Right lobe of liver (tissue), 6 donors: Measurements from ENCODE around the gene GREM2. TPM values are rescaled to one million over a fixed set of nuclear protein-coding genes. Genes with fewer than 3 reads are reported as not detected.

Source experiments
- ATAC-seq, 4 donors: fragments of 200-7000 bp; cut with Tn5 transposase; one replicate each; pipeline ENCODE4 v1.9.1; 2020; ENCODE audit warnings: mild to moderate bottlenecking in 4 of 4, moderate library complexity in 4 of 4
- DNase-seq, 3 donors: peaks; one replicate each; pipeline ENCODE4 v3.0.0-alpha.2; 2020
- H3K27ac ChIP-seq, 3 donors: fragments of 200-600 bp; one replicate each; pipeline ENCODE4 v1.8.0; 2022
- H3K27me3 ChIP-seq, 2 donors: fragments of 200-600 bp; one replicate each; pipeline ENCODE4 v1.8.0; 2022
- H3K36me3 ChIP-seq, 4 donors: fragments of 200-600 bp; sonication (generic) in 1 of 4; one replicate each; pipeline versions ENCODE4 v1.5.1 to v1.8.0; 2017 to 2022; ENCODE audit warnings: control low read depth in 1 of 4
- H3K4me1 ChIP-seq, 4 donors: fragments of 200-600 bp; sonication (generic) in 1 of 4; one replicate each; pipeline versions ENCODE4 v1.5.1 to v1.8.0; 2017 to 2022; ENCODE audit warnings: control low read depth in 1 of 4
- H3K4me3 ChIP-seq, 3 donors: fragments of 200-600 bp; one replicate each; pipeline ENCODE4 v1.8.0; 2022
- H3K9me3 ChIP-seq, 4 donors: fragments of 200-600 bp; sonication (generic) in 1 of 4; one replicate each; pipeline versions ENCODE4 v1.5.1 to v1.8.0; 2017 to 2022; ENCODE audit warnings: control low read depth in 1 of 4
- POLR2A ChIP-seq: fragments of 450-650 bp; IDR thresholded peaks from one replicate; pipeline ENCODE4 v1.6.1; 2017; ENCODE audit warnings: antibody characterized with exemption, mild to moderate bottlenecking
- WGBS: methylation state at CpG from one replicate; pipeline ENCODE4 v1.1.6; 2018; ENCODE audit warnings: low coverage, low lambda C conversion rate; ENCODE audit not compliant: insufficient coverage; ENCODE audit errors: missing lambda C conversion rate; 5-methylcytosine and 5-hydroxymethylcytosine counted together
- intact Hi-C, 2 donors: fragments of 100-400 bp; cut with DNase I; formaldehyde crosslinking; loops; one replicate each; pipeline versions ENCODE4 v1.11.2 to v1.14.1; 2022
- small RNA-seq, 2 experiments: library from RNA; depleted of rRNA; stranded (forward); fragments of <200 nt; gene quantifications; one replicate each; pipeline ENCODE3, GENCODE V24; 2016
- total RNA-seq, 6 experiments: library from RNA; depleted of rRNA in 2 of 6; stranded (reverse); fragments of >200 nt in 2 of 6; fragmentation: NEBNext Ultra II Directional in 3 of 6; extraction: Animal tissue kit (Norgen Biotek cat#: 25700) in 3 of 6; gene quantifications; one replicate each; pipeline versions ENCODE4 v1.1.0 to v1.2.4, GENCODE V29; 2016 to 2023
- TF ChIP-seq, protein P1 (sequence below), 4 donors: fragments of 200-600 bp in 3 of 4; fragments of 450-650 bp in 1 of 4; IDR thresholded peaks; one replicate each; pipeline versions ENCODE4 v1.5.1 to v1.8.0; 2016 to 2022; ENCODE audit warnings: antibody characterized with exemption in 4 of 4, mild to moderate bottlenecking in 2 of 4
- donor health status: DM: no; HTN: yes; CAD: no.
- donor health status: DM: no; HTN: no; CAD: no.
- donor health status: DM: no; HTN: no; CAD: no.
- donor health status: DM: no; HTN: yes; CAD: no.
- donor health status: DM: no; HTN: yes; CAD: no.

GREM2 gene
- total RNA-seq, 6 experiments from 2014 or later, result 5.1 to 27.4 (median 12.7) TPM

DNA sequence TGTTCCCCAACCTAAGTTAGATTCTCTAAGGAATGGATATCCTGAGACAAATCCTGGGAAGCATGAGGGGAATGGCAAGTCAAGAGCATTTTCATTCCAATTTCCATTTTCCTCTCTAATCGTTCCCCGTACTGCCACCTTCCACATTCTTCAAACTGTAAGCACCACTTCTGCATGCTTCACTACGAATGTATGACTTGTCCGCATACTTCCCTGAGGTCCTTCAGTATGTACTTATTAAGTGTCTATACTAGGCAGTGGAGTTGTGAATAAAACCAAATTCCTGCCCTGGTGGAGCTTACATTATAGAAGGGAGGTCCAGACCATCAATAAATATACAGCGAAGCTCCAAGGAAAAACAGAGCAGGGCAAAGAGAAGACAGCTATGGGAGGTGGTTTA lies 154.8 kb downstream of the GREM2 start:
- Histone ChIP-seq H3K4me3 (no peak overlapping the region), H3K4me1 (no peaks in the 10 kb centered on the region), H3K9me3 (no peaks in the 10 kb centered on the region), H3K27ac (no peak overlapping the region), H3K36me3 (no peaks in the 10 kb centered on the region), H3K27me3 (no peaks in the 10 kb centered on the region)
- no peak for ATAC-seq
- TF ChIP-seq, protein P1, sequence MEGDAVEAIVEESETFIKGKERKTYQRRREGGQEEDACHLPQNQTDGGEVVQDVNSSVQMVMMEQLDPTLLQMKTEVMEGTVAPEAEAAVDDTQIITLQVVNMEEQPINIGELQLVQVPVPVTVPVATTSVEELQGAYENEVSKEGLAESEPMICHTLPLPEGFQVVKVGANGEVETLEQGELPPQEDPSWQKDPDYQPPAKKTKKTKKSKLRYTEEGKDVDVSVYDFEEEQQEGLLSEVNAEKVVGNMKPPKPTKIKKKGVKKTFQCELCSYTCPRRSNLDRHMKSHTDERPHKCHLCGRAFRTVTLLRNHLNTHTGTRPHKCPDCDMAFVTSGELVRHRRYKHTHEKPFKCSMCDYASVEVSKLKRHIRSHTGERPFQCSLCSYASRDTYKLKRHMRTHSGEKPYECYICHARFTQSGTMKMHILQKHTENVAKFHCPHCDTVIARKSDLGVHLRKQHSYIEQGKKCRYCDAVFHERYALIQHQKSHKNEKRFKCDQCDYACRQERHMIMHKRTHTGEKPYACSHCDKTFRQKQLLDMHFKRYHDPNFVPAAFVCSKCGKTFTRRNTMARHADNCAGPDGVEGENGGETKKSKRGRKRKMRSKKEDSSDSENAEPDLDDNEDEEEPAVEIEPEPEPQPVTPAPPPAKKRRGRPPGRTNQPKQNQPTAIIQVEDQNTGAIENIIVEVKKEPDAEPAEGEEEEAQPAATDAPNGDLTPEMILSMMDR (IDR thresholded peaks at IDR 0.05), result no peak
- no peak for TF ChIP-seq POLR2A
- WGBS, result 78% methylated on average over 5 of the region's 5 CpGs
- intact Hi-C loops, result loop anchor here in 1 of 2 donors (10.0 kb wide), 1 partner anchor 238 kb away; no protein-coding TSS in a partner anchor
- no peak for DNase-seq

DNA sequence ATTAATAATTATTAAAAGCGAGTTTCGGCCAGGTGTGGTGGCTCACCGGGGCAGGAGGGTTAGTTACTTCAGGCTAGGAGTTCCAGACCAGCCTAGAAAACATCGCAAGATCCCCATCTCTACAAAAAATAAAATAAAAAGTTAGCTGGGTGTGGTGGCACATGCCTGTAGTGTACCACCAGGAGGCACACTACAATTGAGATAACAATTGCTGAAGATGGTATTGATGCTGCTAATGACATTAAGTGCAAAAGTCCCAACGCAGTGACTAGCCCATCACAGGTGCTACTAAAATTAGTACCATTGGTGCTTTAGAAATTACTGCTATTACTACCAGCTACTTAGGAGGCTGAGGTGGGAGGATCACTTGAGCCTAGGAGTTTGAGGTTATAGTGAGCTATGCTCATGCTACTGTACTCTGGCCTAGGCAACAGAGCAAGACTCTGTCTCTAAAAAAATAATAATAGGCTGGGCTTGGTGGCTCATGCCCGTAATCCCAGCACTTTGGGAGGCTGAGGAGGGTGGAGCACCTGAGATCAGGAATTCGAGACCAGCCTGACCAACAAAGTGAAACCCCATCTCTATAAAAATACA lies 156.6 kb downstream of the GREM2 start:
- intact Hi-C loops, result loop anchor here in 1 of 2 donors (10.0 kb wide), 1 partner anchor 239 kb away; no protein-coding TSS in a partner anchor
- no peak for DNase-seq
- 41% methylated on average over 7 of the region's 7 CpGs for WGBS

GRCh38 chr1:240445369-240445768 lies 166.6 kb downstream of the GREM2 start:
- ATAC-seq (no peak), DNase-seq (no peak)
- intact Hi-C loops, result no loop called here
- H3K27me3 ChIP-seq, result no peaks in the 10 kb centered on the region
- WGBS, result 63% methylated on average over 3 of the region's 3 CpGs
- no peaks in the 10 kb centered on the region for H3K9me3 ChIP-seq
- TF ChIP-seq POLR2A, result no peak
- TF ChIP-seq, protein P1 (IDR thresholded peaks at IDR 0.05), result no peak
- no peak overlapping the region for H3K4me3 ChIP-seq
- no peaks in the 10 kb centered on the region for H3K4me1 ChIP-seq
- no peaks in the 10 kb centered on the region for H3K36me3 ChIP-seq
- H3K27ac ChIP-seq, result no peak overlapping the region

More for the DNA sequence above, 156.6 kb downstream of the GREM2 start:
- no peaks in the 10 kb centered on the region for H3K9me3 ChIP-seq
- no peaks in the 10 kb centered on the region for H3K27me3 ChIP-seq
- H3K36me3 ChIP-seq, result no peaks in the 10 kb centered on the region
- no peak overlapping the region for H3K4me3 ChIP-seq
- H3K4me1 ChIP-seq, result no peaks in the 10 kb centered on the region
- no peak overlapping the region for H3K27ac ChIP-seq
- peak; percentile 89 to 97 (median 90) for ATAC-seq
- TF ChIP-seq POLR2A, result no peak
- TF ChIP-seq, protein P1 (IDR thresholded peaks at IDR 0.05), result peak; percentile 49 to 82 (median 70)

- Histone ChIP-seq H3K4me3 (no peak overlapping the region), H3K27me3 (no peaks in the 10 kb centered on the region), H3K36me3 (no peaks in the 10 kb centered on the region), H3K27ac (no peak overlapping the region), H3K4me1 (no peaks in the 10 kb centered on the region), H3K9me3 (no peaks in the 10 kb centered on the region)
- intact Hi-C loops, result no loop called here
- ATAC-seq (no peak), DNase-seq (no peak)
- TF ChIP-seq POLR2A, result no peak
- TF ChIP-seq, protein P1 (IDR thresholded peaks at IDR 0.05), result no peak
- WGBS, result 88% methylated on average over 1 of the region's 1 CpG
Measured at GRCh38 chr1:240441669-240442068, 170.3 kb downstream of the GREM2 start.

Small RNA genes lying within 50 kb of the gene (small RNA-seq; reads per million reads assigned to genes)
- gene RNU5F-8P, result 0 reads per million in 2 experiments
